GM18907 (cell line): Measurements from ENCODE around the gene ENTPD7.
"Not testable (repeated sequence)": the region's sequence is repeated elsewhere in the genome, so short reads cannot be mapped to it uniquely, and the experiment has no call there.

Experiments
- ATAC-seq: cut with Tn5 transposase; IDR thresholded peaks from one replicate; pipeline ENCODE4 v1.9.1; 2021; ENCODE audit warnings: mild to moderate bottlenecking, moderate library complexity; ENCODE audit not compliant: unreplicated experiment

Gene ENTPD7

GRCh38 chr10:99659031-99659867 is at the start of gene ENTPD7:
TSS of gene ENTPD7 (plus strand) at chr10:99659509. CDS start at chr10:99659957, 448 bp downstream.
- ATAC-seq, result peak; percentile 99

GRCh38 chr10:99610221-99610620 is 49.1 kb upstream of the ENTPD7 start:
- no peak for ATAC-seq

- ATAC-seq, result no peak
These were observed 48.0 kb upstream of the ENTPD7 start for GRCh38 chr10:99611326-99611725.

- ATAC-seq, result no peak
These were observed 47.0 kb upstream of the ENTPD7 start for GRCh38 chr10:99612167-99612831.

- ATAC-seq, result no peak
These were observed 43.9 kb upstream of the ENTPD7 start for GRCh38 chr10:99615426-99615825.

- ATAC-seq, result no peak
These were observed 41.6 kb upstream of the ENTPD7 start for GRCh38 chr10:99617696-99618095.

GRCh38 chr10:99619090-99619800 is 40.1 kb upstream of the ENTPD7 start:
- no peak for ATAC-seq

GRCh38 chr10:99619851-99620710 is 39.2 kb upstream of the ENTPD7 start, which contains the start of gene SLC25A28:
TSS of gene SLC25A28 (minus strand) at chr10:99620439. CDS start at chr10:99620335, 104 bp downstream.
- ATAC-seq, result peak; percentile 87

GRCh38 chr10:99620711-99621453 is 38.4 kb upstream of the ENTPD7 start:
- peak; percentile 91 for ATAC-seq

- no peak for ATAC-seq
These were observed 37.7 kb upstream of the ENTPD7 start for GRCh38 chr10:99621454-99622251.

GRCh38 chr10:99623919-99624318 is 35.4 kb upstream of the ENTPD7 start:
- no peak for ATAC-seq

GRCh38 chr10:99625124-99625523 is 34.2 kb upstream of the ENTPD7 start:
- not testable (repeated sequence) for ATAC-seq

- no peak for ATAC-seq
These were observed 30.2 kb upstream of the ENTPD7 start for GRCh38 chr10:99628923-99629624.

- no peak for ATAC-seq
These were observed 29.7 kb upstream of the ENTPD7 start for GRCh38 chr10:99629625-99629978.

- no peak for ATAC-seq
These were observed 28.9 kb upstream of the ENTPD7 start for GRCh38 chr10:99630433-99630832.

GRCh38 chr10:99630991-99631390 is 28.3 kb upstream of the ENTPD7 start:
- ATAC-seq, result no peak

GRCh38 chr10:99631496-99631895 is 27.8 kb upstream of the ENTPD7 start:
- no peak for ATAC-seq

GRCh38 chr10:99633832-99634231 is 25.5 kb upstream of the ENTPD7 start:
- no peak for ATAC-seq
